Tibial nerve (tissue), 4 donors: ENCODE data around the gene LSM11. TPM values are rescaled to one million over a fixed set of nuclear protein-coding genes. Genes with fewer than 3 reads are reported as not detected.

Experiments
- DNase-seq, 2 donors: peaks; one replicate each; pipeline ENCODE4 v3.0.0-alpha.2; 2019; ENCODE audit warnings: low spot score in 2 of 2
- H3K27ac ChIP-seq, 4 donors: fragments of 200-600 bp; sonication (generic) in 3 of 4; one replicate each; pipeline ENCODE4 v1.5.1; 2017 to 2019; ENCODE audit warnings: mild to moderate bottlenecking in 1 of 4
- H3K27me3 ChIP-seq, 2 donors: fragments of 200-600 bp; sonication (generic) in 1 of 2; one replicate each; pipeline versions ENCODE4 v1.5.1 to v1.6.0; 2017 to 2019
- H3K36me3 ChIP-seq, 3 donors: fragments of 200-600 bp; sonication (generic); one replicate each; pipeline ENCODE4 v1.5.1; 2018 to 2019
- H3K4me1 ChIP-seq, 4 donors: fragments of 200-600 bp; sonication (generic) in 3 of 4; one replicate each; pipeline ENCODE4 v1.5.1; 2017 to 2019
- H3K4me3 ChIP-seq, 4 donors: fragments of 200-600 bp; sonication (generic) in 3 of 4; one replicate each; pipeline ENCODE4 v1.5.1; 2017 to 2019; ENCODE audit warnings: mild to moderate bottlenecking in 1 of 4, moderate library complexity in 1 of 4
- H3K9me3 ChIP-seq, 4 donors: fragments of 200-600 bp; sonication (generic) in 3 of 4; one replicate each; pipeline ENCODE4 v1.5.1; 2017 to 2019
- EP300 ChIP-seq, 2 donors: sonication (generic); formaldehyde crosslinking; IDR thresholded peaks; one replicate each; pipeline ENCODE4 v1.6.1; 2017; ENCODE audit warnings: antibody characterized with exemption in 2 of 2, mild to moderate bottlenecking in 1 of 2
- POLR2A ChIP-seq, 2 donors: fragments of 450-650 bp; IDR thresholded peaks; one replicate each; pipeline ENCODE4 v1.6.1; 2017; ENCODE audit warnings: antibody characterized with exemption in 2 of 2, mild to moderate bottlenecking in 2 of 2, moderate library complexity in 2 of 2
- WGBS, 2 donors: methylation state at CpG; one replicate each; pipeline ENCODE4 v1.1.5; 2018; 5-methylcytosine and 5-hydroxymethylcytosine counted together
- total RNA-seq, 4 donors: library from RNA; depleted of rRNA; stranded (reverse); fragments of >200 nt; gene quantifications; one replicate each; pipeline ENCODE4 v1.1.0, GENCODE V29; 2016
- TF ChIP-seq, protein P1 (sequence below), 5 experiments: fragments of 200-600 bp in 3 of 5; fragments of 450-650 bp in 2 of 5; sonication (generic) in 3 of 5; IDR thresholded peaks; one replicate each; pipeline ENCODE4 v1.5.1; 2016 to 2019; ENCODE audit warnings: antibody characterized with exemption in 5 of 5, mild to moderate bottlenecking in 3 of 5, moderate library complexity in 2 of 5

Gene LSM11
- total RNA-seq, 4 donors from 2014 or later = 2.1 to 4.2 (median 3.6) TPM

DNA sequence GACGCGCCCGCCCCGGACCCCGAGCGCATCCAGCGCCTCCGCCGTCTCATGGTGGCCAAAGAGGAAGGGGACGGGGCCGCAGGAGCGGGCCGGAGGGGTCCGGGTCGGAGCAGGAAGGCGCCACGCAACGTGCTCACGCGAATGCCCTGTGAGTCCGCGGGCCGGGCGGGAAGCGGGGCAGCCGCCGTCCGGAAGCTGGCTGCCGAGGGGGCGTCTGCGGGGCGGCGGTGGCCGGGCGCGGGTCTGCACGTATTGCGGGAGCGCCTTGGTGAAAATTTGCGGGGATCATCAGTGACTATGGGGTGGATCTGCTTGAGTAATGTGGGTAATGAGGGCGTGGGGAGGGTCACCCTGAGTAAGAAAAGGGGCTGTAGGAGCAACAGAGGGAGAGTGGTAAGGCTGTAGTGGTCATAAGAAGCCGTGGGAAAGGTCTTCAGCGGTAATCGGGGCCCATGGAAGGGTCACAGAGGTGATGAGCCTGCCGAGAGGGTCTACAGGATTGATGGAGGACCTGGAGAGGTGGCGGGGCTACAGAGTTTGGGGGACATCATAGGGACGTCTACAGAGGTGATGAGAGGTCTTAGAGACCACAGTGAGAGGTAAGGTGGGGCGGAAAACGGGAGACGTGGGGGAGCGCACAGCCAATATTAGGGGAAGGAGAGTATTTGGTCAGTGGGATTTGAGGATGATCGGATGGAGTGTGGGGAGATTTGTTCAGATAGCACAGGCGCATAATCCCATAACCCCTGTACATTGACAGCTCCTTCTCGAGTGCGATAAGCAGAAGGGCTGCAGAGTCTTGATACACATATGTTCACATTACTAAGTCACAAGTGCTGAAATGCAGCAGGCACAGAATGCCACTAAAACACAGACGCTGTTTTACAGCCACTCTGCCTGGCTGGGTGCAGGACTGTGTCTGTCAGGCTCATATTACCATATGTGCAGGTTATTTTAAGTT is 819 bp downstream of the LSM11 start:
- no peaks in the 10 kb centered on the region for H3K9me3 ChIP-seq
- H3K27me3 ChIP-seq = no peaks in the 10 kb centered on the region
- peak overlapping the region; percentile 53 to 86 (median 69) for H3K4me3 ChIP-seq
- peaks cover 0 to 20% (median 7%) of the 10 kb centered on the region in 4 donors for H3K4me1 ChIP-seq
- DNase-seq = no peak
- H3K27ac ChIP-seq = peak overlapping the region in 2 of 4 donors; percentile 72 to 73
- WGBS, 2 donors = 8 to 10% methylated on average over 35 to 43 of the region's 56 CpGs
- H3K36me3 ChIP-seq = peaks cover 0 to 11% (median 0%) of the 10 kb centered on the region in 3 donors
- TF ChIP-seq, protein P1, sequence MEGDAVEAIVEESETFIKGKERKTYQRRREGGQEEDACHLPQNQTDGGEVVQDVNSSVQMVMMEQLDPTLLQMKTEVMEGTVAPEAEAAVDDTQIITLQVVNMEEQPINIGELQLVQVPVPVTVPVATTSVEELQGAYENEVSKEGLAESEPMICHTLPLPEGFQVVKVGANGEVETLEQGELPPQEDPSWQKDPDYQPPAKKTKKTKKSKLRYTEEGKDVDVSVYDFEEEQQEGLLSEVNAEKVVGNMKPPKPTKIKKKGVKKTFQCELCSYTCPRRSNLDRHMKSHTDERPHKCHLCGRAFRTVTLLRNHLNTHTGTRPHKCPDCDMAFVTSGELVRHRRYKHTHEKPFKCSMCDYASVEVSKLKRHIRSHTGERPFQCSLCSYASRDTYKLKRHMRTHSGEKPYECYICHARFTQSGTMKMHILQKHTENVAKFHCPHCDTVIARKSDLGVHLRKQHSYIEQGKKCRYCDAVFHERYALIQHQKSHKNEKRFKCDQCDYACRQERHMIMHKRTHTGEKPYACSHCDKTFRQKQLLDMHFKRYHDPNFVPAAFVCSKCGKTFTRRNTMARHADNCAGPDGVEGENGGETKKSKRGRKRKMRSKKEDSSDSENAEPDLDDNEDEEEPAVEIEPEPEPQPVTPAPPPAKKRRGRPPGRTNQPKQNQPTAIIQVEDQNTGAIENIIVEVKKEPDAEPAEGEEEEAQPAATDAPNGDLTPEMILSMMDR (IDR thresholded peaks at IDR 0.05) = no peak
- TF ChIP-seq EP300 (IDR thresholded peaks at IDR 0.05) = no peak
- no peak for TF ChIP-seq POLR2A (IDR thresholded peaks at IDR 0.05)

DNA sequence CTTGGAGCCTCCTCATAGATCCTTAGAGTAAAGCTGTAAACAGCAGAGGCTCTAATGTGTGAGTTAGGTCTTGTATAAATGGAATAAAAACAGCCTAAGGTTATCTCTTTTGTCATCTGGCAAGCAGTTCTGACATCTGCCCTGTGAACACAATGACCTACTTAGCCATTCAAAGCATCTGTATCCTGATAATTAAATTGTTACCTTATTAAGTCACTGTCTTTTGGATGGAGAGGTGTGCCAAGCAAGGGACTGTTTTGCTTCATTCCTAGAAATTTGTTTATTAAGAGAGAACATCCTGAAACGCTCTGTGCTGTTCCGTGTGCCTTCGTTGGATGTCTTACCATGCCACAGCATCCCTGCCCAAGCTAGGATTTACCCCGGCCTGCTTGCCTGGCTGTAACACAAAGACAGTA is 1.5 kb downstream of the LSM11 start:
- no peaks in the 10 kb centered on the region for H3K9me3 ChIP-seq
- H3K27me3 ChIP-seq = no peaks in the 10 kb centered on the region
- H3K4me3 ChIP-seq = peak overlapping the region in 1 of 4 donors; percentile 86
- H3K36me3 ChIP-seq = peaks cover 0 to 4% (median 0%) of the 10 kb centered on the region in 3 donors
- no peak for DNase-seq
- no peak for TF ChIP-seq EP300 (IDR thresholded peaks at IDR 0.05)
- TF ChIP-seq, protein P1 (IDR thresholded peaks at IDR 0.05) = no peak
- no peak for TF ChIP-seq POLR2A (IDR thresholded peaks at IDR 0.05)
- H3K4me1 ChIP-seq = peaks cover 0 to 20% (median 7%) of the 10 kb centered on the region in 4 donors
- H3K27ac ChIP-seq = no peak overlapping the region
- WGBS, 2 donors = 85 to 86% methylated on average over 4 of the region's 4 CpGs

DNA sequence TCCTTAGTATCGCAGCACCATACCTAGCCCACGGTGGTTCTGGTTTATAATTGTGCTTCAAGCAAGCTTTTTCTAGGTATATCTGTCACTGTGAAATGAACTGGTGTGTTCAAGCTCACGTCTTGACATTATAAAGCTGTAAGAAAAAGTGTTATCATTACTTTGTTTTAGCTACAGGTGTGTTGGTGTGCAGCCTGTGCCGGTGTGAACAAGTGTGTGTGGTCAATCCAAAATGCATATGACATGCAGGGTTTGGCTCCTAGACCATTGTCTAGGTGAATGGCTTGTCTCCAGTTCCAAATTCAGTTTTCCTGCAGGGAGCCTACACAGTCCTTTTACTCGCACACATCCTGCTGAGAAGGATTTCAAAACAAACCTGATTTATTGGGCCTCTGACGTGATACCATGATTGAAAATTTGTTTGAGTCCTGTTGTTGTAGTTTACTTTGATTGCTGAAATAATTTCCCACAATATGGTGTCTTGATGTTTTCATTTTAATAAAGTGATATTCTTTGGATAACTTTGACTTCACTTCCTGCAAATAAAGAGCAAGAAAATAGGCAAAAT is 3.7 kb downstream of the LSM11 start:
- peaks cover 0 to 20% (median 7%) of the 10 kb centered on the region in 4 donors for H3K4me1 ChIP-seq
- H3K36me3 ChIP-seq = peaks cover 0 to 8% (median 0%) of the 10 kb centered on the region in 3 donors
- 89 to 91% methylated on average over 6 of the region's 6 CpGs for WGBS, 2 donors
- DNase-seq = no peak
- TF ChIP-seq EP300 (IDR thresholded peaks at IDR 0.05) (no peak), POLR2A (IDR thresholded peaks at IDR 0.05) (no peak)
- TF ChIP-seq, protein P1 (IDR thresholded peaks at IDR 0.05) = no peak
- no peaks in the 10 kb centered on the region for H3K27me3 ChIP-seq
- H3K27ac ChIP-seq = no peak overlapping the region
- no peaks in the 10 kb centered on the region for H3K9me3 ChIP-seq
- no peak overlapping the region for H3K4me3 ChIP-seq

DNA sequence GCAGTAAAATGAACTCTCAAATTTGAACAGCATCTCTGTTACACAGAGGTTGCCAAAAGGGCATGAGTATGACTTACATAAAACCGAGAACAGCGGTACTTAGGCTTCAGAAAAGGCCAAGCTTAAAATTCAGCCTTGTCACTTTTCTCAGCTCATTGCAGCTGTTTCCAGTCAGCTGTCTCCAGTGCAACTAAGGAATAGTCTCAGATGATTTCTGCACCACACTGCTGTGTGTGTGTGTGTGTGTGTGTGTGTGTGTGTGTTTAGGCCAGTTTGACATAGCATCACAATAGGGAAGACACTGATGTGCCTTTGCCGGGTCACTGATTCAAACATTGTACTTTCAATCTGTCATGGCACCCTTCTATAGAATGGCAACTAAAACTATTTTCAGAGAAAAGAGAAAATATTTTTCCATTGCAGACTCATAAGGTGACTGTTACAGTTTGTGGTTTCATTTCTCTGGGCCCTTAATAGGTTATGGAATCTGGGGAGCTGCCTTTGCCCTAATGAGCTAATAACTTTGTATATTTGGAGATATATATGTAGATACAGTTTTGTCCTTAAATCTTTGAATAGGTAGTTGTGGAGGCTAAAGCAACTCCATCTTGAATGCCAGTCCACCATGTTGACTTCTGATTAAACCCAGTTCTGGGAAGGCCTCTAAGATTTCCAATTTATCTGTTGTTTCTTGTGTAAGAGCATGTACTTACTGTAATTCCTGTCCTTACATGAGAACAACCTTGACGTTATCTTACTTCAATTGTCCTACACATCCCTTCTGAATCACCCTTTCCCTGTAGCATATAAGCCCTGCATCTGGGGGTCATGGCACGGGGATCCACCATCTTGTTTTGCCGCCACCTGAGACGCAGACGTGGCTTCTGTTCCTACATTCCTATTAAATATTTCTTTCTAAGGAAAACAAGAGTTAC is 4.5 kb downstream of the LSM11 start:
- 92 to 94% methylated on average over 8 of the region's 8 CpGs for WGBS, 2 donors

More for the DNA sequence above, 4.5 kb downstream of the LSM11 start:
- H3K9me3 ChIP-seq = no peaks in the 10 kb centered on the region
- no peak overlapping the region for H3K27ac ChIP-seq
- H3K4me1 ChIP-seq = peaks cover 0 to 17% (median 7%) of the 10 kb centered on the region in 4 donors
- TF ChIP-seq, protein P1 (IDR thresholded peaks at IDR 0.05) = no peak
- no peak for TF ChIP-seq EP300 (IDR thresholded peaks at IDR 0.05)
- TF ChIP-seq POLR2A (IDR thresholded peaks at IDR 0.05) = no peak
- no peak overlapping the region for H3K4me3 ChIP-seq
- H3K27me3 ChIP-seq = no peaks in the 10 kb centered on the region
- H3K36me3 ChIP-seq = peaks cover 0 to 16% (median 0%) of the 10 kb centered on the region in 3 donors
- DNase-seq = no peak
